Mucosa of rectum (tissue), 2 donors: ENCODE measurements around the gene HDHD3.
"Not testable (repeated sequence)": the region's sequence is repeated elsewhere in the genome, so short reads cannot be mapped to it uniquely, and the experiment has no call there.

Source experiments
- H3K27ac ChIP-seq, 2 donors: one replicate each; pipeline ENCODE4 v1.7.0; 2013; ENCODE audit warnings: inconsistent platforms in 2 of 2, low read depth in 2 of 2, low read length in 2 of 2
- H3K27me3 ChIP-seq, 2 donors: one replicate each; pipeline ENCODE4 v1.7.0; 2013; ENCODE audit warnings: low read length in 2 of 2; ENCODE audit not compliant: control insufficient read depth in 2 of 2, insufficient read depth in 2 of 2
- H3K36me3 ChIP-seq, 2 donors: one replicate each; pipeline ENCODE4 v1.7.0; 2013; ENCODE audit warnings: low read length in 2 of 2; ENCODE audit not compliant: control insufficient read depth in 2 of 2, insufficient read depth in 2 of 2
- H3K4me1 ChIP-seq, 2 donors: one replicate each; pipeline ENCODE4 v1.7.0; 2013; ENCODE audit warnings: low read length in 2 of 2, mild to moderate bottlenecking in 1 of 2; ENCODE audit not compliant: control insufficient read depth in 2 of 2, insufficient read depth in 2 of 2
- H3K4me3 ChIP-seq, 2 donors: one replicate each; pipeline ENCODE4 v1.7.0; 2013; ENCODE audit warnings: low read length in 2 of 2
- H3K9ac ChIP-seq, 2 donors: one replicate each; pipeline ENCODE4 v1.7.0; 2013; ENCODE audit warnings: low read length in 2 of 2, low read depth in 1 of 2, mild to moderate bottlenecking in 1 of 2
- H3K9me3 ChIP-seq, 2 donors: one replicate each; pipeline ENCODE4 v1.7.0; 2013; ENCODE audit warnings: low read length in 2 of 2; ENCODE audit not compliant: control insufficient read depth in 2 of 2
- donor health status: healthy.
- donor health status: Normal muscosa, but diverticular disease.

Gene HDHD3

GRCh38 chr9:113406353-113406752 is 29.6 kb upstream of the HDHD3 start:
- H3K4me3 ChIP-seq, H3K27me3 ChIP-seq, H3K27ac ChIP-seq, H3K9ac ChIP-seq, H3K9me3 ChIP-seq: not testable (repeated sequence)
- Histone ChIP-seq H3K4me1 (peaks cover 13 to 20% of the 10 kb centered on the region in 2 donors), H3K36me3 (peaks cover 18% of the 10 kb centered on the region in 2 donors)

GRCh38 chr9:113403646-113404045 is 26.9 kb upstream of the HDHD3 start:
- Histone ChIP-seq H3K4me3 (no peak overlapping the region), H3K9me3 (no peaks in the 10 kb centered on the region), H3K4me1 (peaks cover 17 to 19% of the 10 kb centered on the region in 2 donors), H3K27me3 (no peaks in the 10 kb centered on the region), H3K36me3 (peaks cover 13 to 15% of the 10 kb centered on the region in 2 donors), H3K9ac (no peak overlapping the region), H3K27ac (no peak overlapping the region)

DNA sequence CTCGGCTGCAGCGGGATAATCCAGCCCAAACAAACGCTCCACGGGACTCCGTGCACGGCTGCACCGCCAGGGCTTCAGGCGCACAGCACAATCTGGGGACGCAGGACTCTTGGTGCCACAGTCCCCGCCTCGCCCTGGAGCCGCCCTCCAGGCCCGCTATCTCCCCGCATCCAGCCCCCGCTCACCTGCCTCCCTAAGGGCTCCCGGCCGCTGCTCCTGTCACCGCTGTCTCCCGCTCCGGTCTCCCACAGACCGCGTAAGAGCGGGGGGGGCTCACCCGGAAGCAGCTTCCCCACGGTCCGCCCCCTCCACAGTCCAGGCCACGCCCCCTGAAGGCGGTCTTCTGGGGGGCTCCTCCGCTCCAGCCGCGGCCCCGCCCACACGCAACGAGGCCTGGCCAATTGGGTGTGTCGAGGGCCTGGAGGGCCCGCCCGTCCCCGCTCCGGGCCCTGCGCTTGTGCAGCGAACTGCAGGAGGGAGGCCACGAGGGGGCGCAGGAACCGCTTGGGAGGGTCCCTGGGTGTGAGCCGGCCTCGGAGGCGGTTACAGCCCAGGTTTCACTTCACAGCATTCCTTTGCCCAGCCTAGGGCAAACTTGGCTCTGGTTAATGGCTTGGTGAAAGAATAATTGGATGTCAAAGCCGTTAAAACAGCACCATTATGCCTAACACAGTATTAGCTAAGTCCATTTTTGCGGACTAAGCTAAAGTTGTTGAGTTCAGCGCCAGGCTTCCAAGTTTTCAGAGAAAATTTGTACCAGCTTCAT is 24.4 kb upstream of the HDHD3 start, which contains the start of gene ALAD:
TSS of gene ALAD (minus strand) at position 258 of the 766 bp plus-strand sequence. CDS start 7,725 bp downstream, outside the sequence.
- Histone ChIP-seq H3K9ac (peak within 1 kb of the TSS; percentile 81 to 85), H3K4me1 (peaks cover 30% of the 10 kb centered on the region in 2 donors)

GRCh38 chr9:113399646-113400200 is 22.9 kb upstream of the HDHD3 start:
- H3K36me3 ChIP-seq, result no peaks in the 10 kb centered on the region
- H3K27ac ChIP-seq, result no peak overlapping the region
- H3K4me3 ChIP-seq, result peak overlapping the region; percentile 85 to 97
- H3K4me1 ChIP-seq, result peaks cover 30 to 33% of the 10 kb centered on the region in 2 donors
- H3K9me3 ChIP-seq, result no peaks in the 10 kb centered on the region
- H3K9ac ChIP-seq, result peak overlapping the region in 1 of 2 donors; percentile 85
- no peaks in the 10 kb centered on the region for H3K27me3 ChIP-seq

More for the DNA sequence above, 24.4 kb upstream of the HDHD3 start, which contains the start of gene ALAD:
- no peaks in the 10 kb centered on the region for H3K9me3 ChIP-seq
- peak within 1 kb of the TSS; percentile 75 to 77 for H3K27ac ChIP-seq
- H3K27me3 ChIP-seq, result no peaks in the 10 kb centered on the region
- peak within 1 kb of the TSS; percentile 85 to 97 for H3K4me3 ChIP-seq
- no peaks in the 10 kb centered on the region for H3K36me3 ChIP-seq

DNA sequence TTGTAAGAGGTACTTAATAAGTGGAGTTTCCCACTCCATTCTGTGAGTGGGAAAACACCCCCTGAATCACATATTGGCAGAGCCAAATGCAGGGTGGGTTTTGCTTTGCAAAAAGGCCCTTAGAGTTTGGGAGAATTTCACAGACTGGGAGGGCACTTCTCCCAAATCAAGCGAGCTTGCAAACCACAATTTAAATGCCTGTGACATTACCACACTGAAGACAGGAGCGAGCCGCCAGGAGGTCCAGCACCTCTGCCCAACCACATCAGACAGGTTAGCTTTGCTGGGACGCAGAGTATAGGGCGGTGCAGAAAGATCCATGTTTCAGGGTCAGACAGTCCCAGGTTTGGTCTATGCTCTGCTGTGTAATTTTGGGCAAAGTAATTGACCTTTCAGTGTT is 22.0 kb upstream of the HDHD3 start:
- no peak overlapping the region for H3K27ac ChIP-seq
- no peak overlapping the region for H3K9ac ChIP-seq
- no peaks in the 10 kb centered on the region for H3K9me3 ChIP-seq
- peaks cover 30 to 33% of the 10 kb centered on the region in 2 donors for H3K4me1 ChIP-seq
- H3K27me3 ChIP-seq, result no peaks in the 10 kb centered on the region
- H3K36me3 ChIP-seq, result peaks cover 0 to under 1% of the 10 kb centered on the region in 2 donors
- no peak overlapping the region for H3K4me3 ChIP-seq

GRCh38 chr9:113397203-113397631 is 20.4 kb upstream of the HDHD3 start:
- Histone ChIP-seq H3K36me3 (peaks cover 4 to 10% of the 10 kb centered on the region in 2 donors), H3K9ac (peak overlapping the region in 1 of 2 donors; percentile 22), H3K4me1 (peaks cover 30 to 33% of the 10 kb centered on the region in 2 donors), H3K4me3 (no peak overlapping the region), H3K9me3 (no peaks in the 10 kb centered on the region), H3K27me3 (no peaks in the 10 kb centered on the region), H3K27ac (peak overlapping the region in 1 of 2 donors; percentile 11)

DNA sequence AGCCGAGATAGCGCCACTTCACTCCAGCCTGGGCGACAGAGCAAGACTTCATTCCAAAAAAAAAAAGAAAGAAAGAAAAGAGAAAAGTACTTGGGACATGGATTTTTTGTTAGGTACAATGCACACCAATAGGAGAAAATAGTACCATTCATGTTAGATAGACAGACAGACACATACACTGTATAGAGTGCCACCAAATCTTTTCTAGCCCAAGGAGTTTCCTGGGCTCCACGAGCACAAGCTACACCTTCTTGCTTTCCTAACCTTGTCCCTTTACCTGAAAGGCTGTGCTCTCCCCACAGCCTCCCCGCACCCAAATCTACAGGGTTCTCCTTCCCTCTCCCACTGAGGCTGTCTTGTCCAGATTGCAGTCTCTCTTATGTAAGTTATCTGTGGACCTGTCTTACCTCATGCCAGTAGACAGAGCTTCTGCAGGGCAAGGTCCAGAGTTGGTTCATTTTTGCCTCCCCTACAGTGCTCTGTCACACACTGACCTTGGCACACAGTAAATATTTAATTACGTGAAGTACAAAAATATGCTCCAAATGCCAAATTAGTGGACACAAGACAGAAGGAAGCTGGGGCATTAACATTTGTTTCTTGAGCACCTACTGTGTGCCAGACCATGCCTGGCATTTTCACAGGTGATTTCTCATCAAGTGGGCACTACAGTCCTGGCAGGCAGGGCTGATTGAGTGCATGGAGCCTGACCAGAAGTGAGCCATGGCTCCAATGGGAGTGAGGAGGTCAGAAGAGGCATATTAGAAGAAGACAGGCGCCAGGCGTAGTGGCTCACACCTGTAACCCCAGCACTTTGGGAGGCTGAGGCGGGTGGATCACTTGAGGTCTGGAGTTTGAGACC is 18.4 kb upstream of the HDHD3 start:
- H3K27me3 ChIP-seq, result no peaks in the 10 kb centered on the region
- H3K4me1 ChIP-seq, result peaks cover 24% of the 10 kb centered on the region in 2 donors
- no peaks in the 10 kb centered on the region for H3K9me3 ChIP-seq
- no peak overlapping the region for H3K4me3 ChIP-seq
- peaks cover 23 to 30% of the 10 kb centered on the region in 2 donors for H3K36me3 ChIP-seq
- peak overlapping the region in 1 of 2 donors; percentile 34 for H3K27ac ChIP-seq
- no peak overlapping the region for H3K9ac ChIP-seq

- H3K4me3 ChIP-seq, result no peak overlapping the region
- no peak overlapping the region for H3K9ac ChIP-seq
- no peak overlapping the region for H3K27ac ChIP-seq
- H3K4me1 ChIP-seq, result peaks cover 26 to 30% of the 10 kb centered on the region in 2 donors
- no peaks in the 10 kb centered on the region for H3K27me3 ChIP-seq
- peaks cover 31 to 48% of the 10 kb centered on the region in 2 donors for H3K36me3 ChIP-seq
- H3K9me3 ChIP-seq, result no peaks in the 10 kb centered on the region
These were observed 16.5 kb upstream of the HDHD3 start for GRCh38 chr9:113393281-113393680.

GRCh38 chr9:113391917-113392316 is 15.1 kb upstream of the HDHD3 start:
- H3K27me3 ChIP-seq, result no peaks in the 10 kb centered on the region
- H3K36me3 ChIP-seq, result peaks cover 36 to 55% of the 10 kb centered on the region in 2 donors
- no peak overlapping the region for H3K27ac ChIP-seq
- peaks cover 31 to 36% of the 10 kb centered on the region in 2 donors for H3K4me1 ChIP-seq
- no peak overlapping the region for H3K9ac ChIP-seq
- no peaks in the 10 kb centered on the region for H3K9me3 ChIP-seq
- no peak overlapping the region for H3K4me3 ChIP-seq
